Psoas muscle (tissue), 8 donors: ENCODE measurements around the gene LEF1. TPM values are rescaled to one million over a fixed set of nuclear protein-coding genes. Genes with fewer than 3 reads are reported as not detected.

ENCODE experiments used
- ATAC-seq, 4 donors: fragments of 200-7000 bp; cut with Tn5 transposase; one replicate each; pipeline ENCODE4 v1.9.1; 2020; ENCODE audit warnings: moderate library complexity in 3 of 4, mild to moderate bottlenecking in 2 of 4
- DNase-seq, 2 donors: peaks; one replicate each; pipeline ENCODE4 v3.0.0-alpha.2; 2020
- H3K27ac ChIP-seq: fragments of 200-600 bp; one replicate; pipeline ENCODE4 v1.8.0; 2022
- H3K27me3 ChIP-seq, 3 donors: fragments of 200-600 bp in 1 of 3; one replicate each; pipeline versions ENCODE4 v1.6.1 to v1.8.0; 2013 to 2022; ENCODE audit warnings: low read length in 2 of 3, mild to moderate bottlenecking in 2 of 3, moderate library complexity in 1 of 3; ENCODE audit not compliant: insufficient read depth in 3 of 3
- H3K36me3 ChIP-seq, 2 donors: fragments of 200-600 bp in 1 of 2; one replicate each; pipeline versions ENCODE4 v1.6.1 to v1.8.0; 2013 to 2022; ENCODE audit warnings: low read depth in 1 of 2, mild to moderate bottlenecking in 1 of 2, moderate library complexity in 1 of 2; ENCODE audit not compliant: insufficient read depth in 1 of 2
- H3K4me1 ChIP-seq: fragments of 200-600 bp; one replicate; pipeline ENCODE4 v1.8.0; 2022
- H3K4me3 ChIP-seq: fragments of 200-600 bp; one replicate; pipeline ENCODE4 v1.8.0; 2022; ENCODE audit warnings: mild to moderate bottlenecking
- H3K9me3 ChIP-seq: fragments of 200-600 bp; one replicate; pipeline ENCODE4 v1.8.0; 2022
- CTCF ChIP-seq: fragments of 200-600 bp; IDR thresholded peaks from one replicate; pipeline ENCODE4 v1.8.0; 2022; ENCODE audit warnings: antibody characterized with exemption
- WGBS, 3 donors: extraction: QIAGEN DNeasy Blood & Tissue Kit; methylation state at CpG; one replicate each; pipeline versions ENCODE4 v1.1.6 to v1.1.7; 2013; 5-methylcytosine and 5-hydroxymethylcytosine counted together
- intact Hi-C, 2 donors: fragments of 100-400 bp; cut with DNase I; formaldehyde crosslinking; loops; one replicate each; pipeline versions ENCODE4 v1.11.0 to v1.14.2; 2022
- polyA plus RNA-seq, 3 donors: library from polyadenylated mRNA; stranded (reverse); fragments of 200-250 nt; gene quantifications; one replicate each; pipeline ENCODE4 v1.2.3, GENCODE V29; 2013
- total RNA-seq, 4 donors: library from RNA; stranded (reverse); fragmentation: NEBNext Ultra II Directional in 2 of 4; extraction: Animal tissue kit (Norgen Biotek cat#: 25700) in 2 of 4; gene quantifications; one replicate each; pipeline versions ENCODE4 v1.2.1 to v1.2.4, GENCODE V29; 2021 to 2023
- donor health status: healthy with polysubstance abuse.
- donor health status: DM: no; HTN: no; CAD: no; lungs with moderate emphysema.
- donor health status: Bipolar disorder and iron deficiency.
- donor health status: healthy.
- donor health status: DM: yes; HTN: yes; CAD: no.
- donor health status: DM: no; HTN: no; CAD: no.
- donor health status: DM: no; HTN: no; CAD: no.
- donor health status: DM: yes; HTN: yes; CAD: no.

The LEF1 gene
- total and polyA plus RNA-seq, 7 donors: 0.10 to 0.44 (median 0.29) TPM

- ATAC-seq: no peak
- peaks cover 18% of the 10 kb centered on the region for H3K4me1 ChIP-seq
- peaks cover 4 to 94% (median 34%) of the 10 kb centered on the region in 3 donors for H3K27me3 ChIP-seq
- H3K9me3 ChIP-seq: no peaks in the 10 kb centered on the region
- H3K27ac ChIP-seq: no peak overlapping the region
- intact Hi-C loops: no loop called here
- H3K36me3 ChIP-seq: no peaks in the 10 kb centered on the region
- DNase-seq: no peak
- H3K4me3 ChIP-seq: peak overlapping the region; percentile 59
- no peak for TF ChIP-seq CTCF
- WGBS, 3 donors: 65 to 74% (median 71%) methylated on average over 12 of the region's 12 CpGs
These were observed 2.7 kb downstream of the LEF1 start for GRCh38 chr4:108166038-108166437.

- no peaks in the 10 kb centered on the region for H3K9me3 ChIP-seq
- H3K27me3 ChIP-seq: peaks cover 4 to 94% (median 30%) of the 10 kb centered on the region in 3 donors
- H3K27ac ChIP-seq: no peak overlapping the region
- no peak overlapping the region for H3K4me3 ChIP-seq
- no peaks in the 10 kb centered on the region for H3K36me3 ChIP-seq
- intact Hi-C loops: no loop called here
- WGBS, 3 donors: 85 to 88% (median 86%) methylated on average over 10 of the region's 10 CpGs
- DNase-seq (no peak), ATAC-seq (no peak)
- peaks cover 18% of the 10 kb centered on the region for H3K4me1 ChIP-seq
- no peak for TF ChIP-seq CTCF
These were observed 3.1 kb downstream of the LEF1 start for GRCh38 chr4:108165586-108165985.

GRCh38 chr4:108163351-108163750 is 5.4 kb downstream of the LEF1 start:
- TF ChIP-seq CTCF: no peak
- no peak overlapping the region for H3K4me3 ChIP-seq
- peaks cover 11% of the 10 kb centered on the region for H3K4me1 ChIP-seq
- ATAC-seq (no peak), DNase-seq (no peak)
- H3K27me3 ChIP-seq: peaks cover 8 to 94% (median 16%) of the 10 kb centered on the region in 3 donors
- no peaks in the 10 kb centered on the region for H3K36me3 ChIP-seq
- 88 to 92% (median 90%) methylated on average over 5 of the region's 5 CpGs for WGBS, 3 donors
- H3K9me3 ChIP-seq: no peaks in the 10 kb centered on the region
- H3K27ac ChIP-seq: no peak overlapping the region
- intact Hi-C loops: no loop called here

- DNase-seq (no peak), ATAC-seq (no peak)
- 34 to 44% (median 39%) methylated on average over 3 of the region's 3 CpGs for WGBS, 3 donors
- TF ChIP-seq CTCF: no peak
- Histone ChIP-seq H3K27ac (no peak overlapping the region), H3K27me3 (peaks cover 2 to 79% (median 8%) of the 10 kb centered on the region in 3 donors), H3K4me1 (no peaks in the 10 kb centered on the region), H3K4me3 (no peak overlapping the region), H3K36me3 (no peaks in the 10 kb centered on the region), H3K9me3 (no peaks in the 10 kb centered on the region)
- intact Hi-C loops: no loop called here
These were observed 7.9 kb downstream of the LEF1 start for GRCh38 chr4:108160741-108161352.

GRCh38 chr4:108159845-108160244 is 8.9 kb downstream of the LEF1 start:
- no peak for TF ChIP-seq CTCF
- intact Hi-C loops: no loop called here
- no peaks in the 10 kb centered on the region for H3K9me3 ChIP-seq
- WGBS, 3 donors: 66 to 71% (median 69%) methylated on average over 5 of the region's 5 CpGs
- ATAC-seq: no peak
- no peak for DNase-seq
- peaks cover 0 to 77% (median 8%) of the 10 kb centered on the region in 3 donors for H3K27me3 ChIP-seq
- H3K36me3 ChIP-seq: no peaks in the 10 kb centered on the region
- no peak overlapping the region for H3K4me3 ChIP-seq
- H3K27ac ChIP-seq: no peak overlapping the region
- H3K4me1 ChIP-seq: no peaks in the 10 kb centered on the region
